ENCODE measurements around the gene CD300LG. TPM values are rescaled to one million over a fixed set of nuclear protein-coding genes. Genes with fewer than 3 reads are reported as not detected.

Gene CD300LG
- total RNA-seq, 1 donor from 2014 or later, result not detected

DNA sequence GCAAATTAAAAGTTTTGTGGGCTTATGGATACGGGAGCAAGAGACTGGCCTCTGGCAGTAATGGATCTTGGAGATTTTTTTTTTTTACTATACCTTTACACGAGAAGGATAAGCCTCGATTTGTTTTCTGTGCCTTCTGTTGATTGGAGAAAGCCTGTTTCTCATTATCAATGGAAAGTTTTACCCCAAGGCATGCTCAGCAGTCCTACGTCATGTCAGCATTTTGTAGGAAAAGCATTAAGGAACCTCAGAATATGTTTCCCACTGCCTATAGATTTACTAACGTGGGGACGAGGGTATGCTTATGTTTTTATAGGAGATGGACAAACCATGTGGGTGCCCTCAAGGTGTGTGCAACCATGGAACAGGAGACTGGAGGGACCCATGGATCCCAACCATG is 26.8 kb downstream of the CD300LG start:
- DNase-seq (ENCODE audit: low read depth), result no peak
- TF ChIP-seq, protein P1, sequence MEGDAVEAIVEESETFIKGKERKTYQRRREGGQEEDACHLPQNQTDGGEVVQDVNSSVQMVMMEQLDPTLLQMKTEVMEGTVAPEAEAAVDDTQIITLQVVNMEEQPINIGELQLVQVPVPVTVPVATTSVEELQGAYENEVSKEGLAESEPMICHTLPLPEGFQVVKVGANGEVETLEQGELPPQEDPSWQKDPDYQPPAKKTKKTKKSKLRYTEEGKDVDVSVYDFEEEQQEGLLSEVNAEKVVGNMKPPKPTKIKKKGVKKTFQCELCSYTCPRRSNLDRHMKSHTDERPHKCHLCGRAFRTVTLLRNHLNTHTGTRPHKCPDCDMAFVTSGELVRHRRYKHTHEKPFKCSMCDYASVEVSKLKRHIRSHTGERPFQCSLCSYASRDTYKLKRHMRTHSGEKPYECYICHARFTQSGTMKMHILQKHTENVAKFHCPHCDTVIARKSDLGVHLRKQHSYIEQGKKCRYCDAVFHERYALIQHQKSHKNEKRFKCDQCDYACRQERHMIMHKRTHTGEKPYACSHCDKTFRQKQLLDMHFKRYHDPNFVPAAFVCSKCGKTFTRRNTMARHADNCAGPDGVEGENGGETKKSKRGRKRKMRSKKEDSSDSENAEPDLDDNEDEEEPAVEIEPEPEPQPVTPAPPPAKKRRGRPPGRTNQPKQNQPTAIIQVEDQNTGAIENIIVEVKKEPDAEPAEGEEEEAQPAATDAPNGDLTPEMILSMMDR (IDR thresholded peaks at IDR 0.05; ENCODE audit: insufficient read depth, low read length, severe bottlenecking), result no peak
- Histone ChIP-seq H3K36me3 (ENCODE audit: control insufficient read depth, insufficient read depth, low read length) (no peaks in the 10 kb centered on the region), H3K4me3 (ENCODE audit: low read depth, low read length) (no peak overlapping the region), H3K27me3 (ENCODE audit: control insufficient read depth, insufficient read depth, low read length) (peaks cover 5% of the 10 kb centered on the region)
- no peak for FAIRE-seq

DNA sequence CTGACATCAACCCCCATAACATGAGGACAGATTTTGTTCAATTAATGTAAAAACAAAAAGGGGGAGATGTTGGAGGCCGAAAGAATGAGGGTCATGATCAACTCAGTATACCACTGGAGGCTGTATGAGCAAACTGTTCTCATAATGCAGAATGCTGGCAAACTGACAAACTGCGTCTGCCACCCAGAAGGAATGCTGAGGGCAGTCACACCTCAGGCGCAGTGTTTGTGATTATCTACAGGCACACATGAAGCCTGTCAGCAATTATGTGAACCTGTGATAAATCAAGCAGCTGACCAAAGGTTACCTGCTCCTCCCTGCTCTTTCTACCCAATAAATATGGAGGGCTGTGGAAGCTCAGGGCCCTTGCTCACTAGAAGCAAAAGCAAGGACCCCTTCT is 27.3 kb downstream of the CD300LG start:
- TF ChIP-seq, protein P1 (IDR thresholded peaks at IDR 0.05; ENCODE audit: insufficient read depth, low read length, severe bottlenecking), result no peak
- FAIRE-seq (no peak), DNase-seq (ENCODE audit: low read depth) (no peak)
- no peaks in the 10 kb centered on the region for H3K36me3 ChIP-seq (ENCODE audit: control insufficient read depth, insufficient read depth, low read length)
- H3K4me3 ChIP-seq (ENCODE audit: low read depth, low read length), result no peak overlapping the region
- H3K27me3 ChIP-seq (ENCODE audit: control insufficient read depth, insufficient read depth, low read length), result peaks cover 5% of the 10 kb centered on the region

DNA sequence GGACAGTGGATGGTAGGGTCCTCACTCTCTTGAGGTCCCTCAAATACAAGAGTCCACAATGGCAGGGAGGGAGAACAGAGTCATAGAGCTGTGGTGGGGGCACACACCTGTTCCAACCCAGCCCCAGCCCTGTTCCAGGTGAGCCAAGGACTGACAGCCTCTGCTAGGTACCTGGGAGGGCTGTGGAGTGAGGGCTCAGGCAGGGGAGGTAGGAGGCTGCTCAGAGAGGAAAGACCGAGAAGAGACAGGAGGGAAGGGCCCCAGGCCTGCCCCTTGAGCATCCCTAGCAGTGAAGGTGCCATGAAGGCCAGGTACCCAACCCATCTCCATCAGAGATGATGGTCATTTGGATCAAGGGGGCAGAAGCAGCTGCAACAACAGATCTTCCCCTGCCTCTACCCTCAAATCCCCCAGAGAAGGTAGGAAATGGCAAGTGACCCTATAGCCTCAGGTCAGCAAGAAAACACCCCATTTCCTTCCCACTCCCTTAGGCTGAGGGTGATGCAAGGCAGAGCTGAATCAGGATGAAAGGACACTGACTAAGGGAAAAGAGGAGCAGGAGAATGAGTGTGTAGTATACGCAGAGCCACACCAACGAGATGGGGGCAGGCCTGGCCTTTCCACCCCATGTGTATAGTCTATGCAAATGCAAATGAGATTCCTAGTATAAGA is 28.6 kb downstream of the CD300LG start:
- Histone ChIP-seq H3K36me3 (ENCODE audit: control insufficient read depth, insufficient read depth, low read length) (no peaks in the 10 kb centered on the region), H3K27me3 (ENCODE audit: control insufficient read depth, insufficient read depth, low read length) (peaks cover 5% of the 10 kb centered on the region), H3K4me3 (ENCODE audit: low read depth, low read length) (no peak overlapping the region)
- TF ChIP-seq, protein P1 (IDR thresholded peaks at IDR 0.05; ENCODE audit: insufficient read depth, low read length, severe bottlenecking), result no peak
- DNase-seq (ENCODE audit: low read depth) (no peak), FAIRE-seq (no peak)

DNA sequence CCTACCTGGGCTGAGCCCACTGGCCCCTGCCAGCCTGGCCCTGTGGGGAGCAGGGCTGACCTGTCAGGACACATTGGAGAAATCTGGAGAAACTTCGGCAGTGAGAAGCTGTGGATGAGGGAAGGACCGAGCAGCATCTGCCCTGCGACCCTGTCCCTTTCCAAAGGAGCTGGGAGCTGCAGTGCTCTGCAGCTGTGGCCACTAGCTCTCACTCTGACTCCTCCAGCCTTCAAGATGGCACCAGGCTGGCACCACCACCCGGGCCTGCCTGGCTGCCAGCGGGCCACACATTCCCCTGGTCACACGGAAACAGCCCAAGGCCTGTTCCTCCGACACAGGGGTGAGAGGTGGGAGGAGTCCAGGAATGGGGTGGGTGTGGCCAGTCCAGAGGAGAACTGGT is 30.1 kb downstream of the CD300LG start:
- H3K36me3 ChIP-seq (ENCODE audit: control insufficient read depth, insufficient read depth, low read length), result no peaks in the 10 kb centered on the region
- FAIRE-seq (no peak), DNase-seq (ENCODE audit: low read depth) (no peak)
- no peak overlapping the region for H3K4me3 ChIP-seq (ENCODE audit: low read depth, low read length)
- TF ChIP-seq, protein P1 (IDR thresholded peaks at IDR 0.05; ENCODE audit: insufficient read depth, low read length, severe bottlenecking), result no peak
- peaks cover 5% of the 10 kb centered on the region for H3K27me3 ChIP-seq (ENCODE audit: control insufficient read depth, insufficient read depth, low read length)

DNA sequence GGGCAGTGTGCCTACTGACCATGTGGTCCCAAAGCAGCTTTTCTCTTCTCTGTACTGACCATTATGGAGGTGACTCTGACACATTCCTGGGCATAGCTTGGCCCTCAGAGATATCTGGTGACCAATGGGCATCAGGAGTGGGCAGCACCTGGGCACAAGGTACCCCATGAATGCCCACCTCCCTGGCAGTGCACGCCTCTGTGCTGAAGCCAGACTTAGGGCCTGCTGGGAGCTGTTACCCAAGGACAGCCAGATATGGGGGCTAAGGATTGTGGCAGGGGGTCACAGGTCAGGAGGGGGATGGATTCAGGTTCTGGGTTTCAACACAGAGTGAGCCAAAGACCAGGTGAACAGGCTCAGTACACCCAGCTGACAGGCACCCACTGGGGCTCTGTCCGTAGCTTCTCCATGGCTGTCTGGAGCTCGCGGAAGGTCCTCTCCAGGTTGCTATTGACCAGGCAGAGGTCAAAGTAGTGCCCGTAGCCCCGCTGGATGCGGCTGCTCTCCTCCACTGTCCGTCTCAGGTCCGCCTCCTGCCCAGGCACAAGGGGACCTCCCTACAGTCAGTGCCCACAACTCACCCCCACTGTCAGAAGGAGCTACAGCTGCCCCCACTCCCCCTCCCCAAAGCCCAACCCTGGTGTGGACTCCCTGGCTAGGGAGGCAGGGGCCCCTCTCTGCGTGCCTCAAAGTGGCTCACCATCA is 30.6 kb downstream of the CD300LG start:
- FAIRE-seq (peak; percentile 13), DNase-seq (ENCODE audit: low read depth) (no peak)
- H3K4me3 ChIP-seq (ENCODE audit: low read depth, low read length), result no peak overlapping the region
- H3K36me3 ChIP-seq (ENCODE audit: control insufficient read depth, insufficient read depth, low read length), result no peaks in the 10 kb centered on the region
- peaks cover 5% of the 10 kb centered on the region for H3K27me3 ChIP-seq (ENCODE audit: control insufficient read depth, insufficient read depth, low read length)
- TF ChIP-seq, protein P1 (IDR thresholded peaks at IDR 0.05; ENCODE audit: insufficient read depth, low read length, severe bottlenecking), result no peak

Measured in bronchial epithelial cell (primary cell).